ENCODE data around the gene PTPN1.
"Not testable (repeated sequence)": the region's sequence is repeated elsewhere in the genome, so short reads cannot be mapped to it uniquely, and the experiment has no call there.

The PTPN1 gene

DNA sequence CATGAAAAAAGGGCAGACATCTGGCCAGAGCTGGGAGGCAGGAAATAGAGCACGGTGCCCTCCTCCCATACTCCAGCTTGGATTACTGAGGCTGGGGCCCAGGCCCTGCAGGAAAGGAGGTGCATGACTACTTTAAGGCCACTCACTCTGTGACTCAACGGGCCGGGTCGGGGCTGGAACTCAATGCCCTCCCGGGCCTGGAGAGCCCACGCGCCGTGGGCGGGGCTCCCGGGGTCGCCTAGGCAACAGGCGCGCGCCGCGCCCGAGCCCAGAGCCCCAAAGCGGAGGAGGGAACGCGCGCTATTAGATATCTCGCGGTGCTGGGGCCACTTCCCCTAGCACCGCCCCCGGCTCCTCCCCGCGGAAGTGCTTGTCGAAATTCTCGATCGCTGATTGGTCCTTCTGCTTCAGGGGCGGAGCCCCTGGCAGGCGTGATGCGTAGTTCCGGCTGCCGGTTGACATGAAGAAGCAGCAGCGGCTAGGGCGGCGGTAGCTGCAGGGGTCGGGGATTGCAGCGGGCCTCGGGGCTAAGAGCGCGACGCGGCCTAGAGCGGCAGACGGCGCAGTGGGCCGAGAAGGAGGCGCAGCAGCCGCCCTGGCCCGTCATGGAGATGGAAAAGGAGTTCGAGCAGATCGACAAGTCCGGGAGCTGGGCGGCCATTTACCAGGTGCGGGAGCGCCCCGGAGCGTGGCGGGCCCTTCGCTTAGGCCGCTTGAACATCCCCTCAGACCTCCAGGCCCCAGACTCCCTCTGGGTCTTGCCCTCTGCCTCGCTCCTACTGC, at the start of gene PTPN1:
TSS of gene PTPN1 (plus strand) at position 461 of the 783 bp plus-strand sequence. CDS start at position 606, 145 bp downstream.
- peak; percentile 98 for DNase-seq

DNA sequence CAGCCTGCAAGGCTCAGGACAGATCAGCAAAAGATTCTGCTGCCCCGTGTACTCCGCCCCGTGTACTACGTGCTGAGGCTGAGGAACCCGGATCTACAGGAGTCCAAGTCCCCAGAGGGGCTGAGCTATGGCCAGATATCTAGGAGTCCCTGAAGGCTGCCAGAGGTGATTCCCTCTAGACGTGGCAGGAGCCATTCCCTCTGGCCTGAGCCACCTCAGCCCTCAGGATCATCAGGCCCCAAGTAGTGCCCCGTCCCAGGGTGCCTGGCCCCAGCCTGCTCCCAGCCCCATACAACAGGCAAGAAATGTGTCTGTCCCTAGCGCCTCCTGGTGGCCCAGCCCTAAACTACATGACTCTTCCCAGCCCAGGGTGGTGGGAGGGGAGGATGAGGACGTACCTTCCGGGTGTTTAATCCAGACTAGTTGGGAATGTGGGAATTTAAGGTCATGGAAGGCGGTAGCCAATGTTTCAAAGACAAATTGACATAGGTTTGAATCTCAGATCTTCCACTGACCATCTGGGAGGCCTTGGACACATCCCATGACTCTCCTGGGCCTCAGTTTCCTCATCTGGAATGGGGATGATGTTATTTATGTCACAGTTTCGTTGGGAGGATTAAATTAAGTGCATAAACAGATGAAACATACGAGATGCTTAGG, 49.4 kb upstream of the PTPN1 start:
- DNase-seq, result peak; percentile 85

DNA sequence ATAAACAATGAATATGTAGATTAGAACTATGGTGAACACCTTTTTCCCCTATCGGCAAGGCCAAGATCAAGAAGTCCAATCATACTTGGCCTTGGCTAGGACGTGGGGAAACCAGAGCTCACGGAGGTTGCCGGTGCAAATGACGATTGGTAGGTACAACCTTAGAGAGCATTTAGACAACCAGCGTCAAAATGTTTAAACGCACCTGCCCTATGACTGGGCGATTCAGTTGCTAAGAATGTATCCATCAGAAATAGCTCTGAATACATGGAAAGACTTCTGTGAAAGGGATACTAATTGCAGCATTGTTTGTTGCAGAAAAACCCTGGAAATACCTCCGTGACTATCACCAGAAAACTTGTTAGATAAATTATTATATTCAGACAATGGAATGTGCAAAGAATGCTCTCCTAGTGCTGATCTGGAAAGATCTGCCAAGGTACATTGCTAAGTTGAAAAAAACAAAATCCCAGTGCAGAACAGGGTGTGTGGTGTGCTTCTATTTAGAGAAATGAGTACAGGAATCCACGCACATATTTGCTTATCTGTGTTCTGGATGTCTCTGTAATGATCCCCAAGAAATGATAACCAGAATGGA, 48.0 kb upstream of the PTPN1 start:
- no peak for DNase-seq

DNA sequence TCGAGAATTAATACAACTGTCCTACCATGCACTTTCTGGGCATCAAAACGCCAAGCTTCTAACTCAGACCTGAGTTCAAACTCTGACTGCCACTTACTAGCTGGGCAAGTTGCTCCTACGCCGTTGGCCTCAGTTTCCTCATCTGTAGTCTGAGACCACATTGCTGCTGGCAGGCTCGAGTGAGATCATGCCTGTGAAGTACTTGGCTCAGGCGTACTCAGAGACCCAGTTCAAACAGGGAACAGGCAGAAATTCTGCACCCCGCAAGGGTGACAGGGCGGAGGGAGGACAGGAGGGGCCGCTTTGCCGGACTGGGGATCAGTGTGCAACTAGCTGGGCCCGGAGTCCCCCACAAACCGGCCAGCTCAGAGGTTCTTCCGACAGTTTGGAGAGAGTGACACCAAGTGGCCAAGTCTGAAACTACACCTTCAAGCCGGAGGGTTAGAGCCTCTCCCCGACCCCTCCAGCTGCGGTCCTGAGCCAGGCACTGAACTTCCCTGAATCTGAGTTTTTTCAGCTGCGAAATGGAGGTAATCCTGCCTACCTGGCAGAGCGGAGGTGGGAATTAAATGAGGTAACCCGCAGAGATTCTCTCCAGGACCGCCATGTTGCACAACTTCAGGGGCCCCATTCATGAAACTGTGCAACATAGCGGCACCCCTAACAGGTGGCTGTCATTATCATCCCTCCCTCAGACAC, 46.0 kb upstream of the PTPN1 start:
- peak; percentile 58 for DNase-seq

DNA sequence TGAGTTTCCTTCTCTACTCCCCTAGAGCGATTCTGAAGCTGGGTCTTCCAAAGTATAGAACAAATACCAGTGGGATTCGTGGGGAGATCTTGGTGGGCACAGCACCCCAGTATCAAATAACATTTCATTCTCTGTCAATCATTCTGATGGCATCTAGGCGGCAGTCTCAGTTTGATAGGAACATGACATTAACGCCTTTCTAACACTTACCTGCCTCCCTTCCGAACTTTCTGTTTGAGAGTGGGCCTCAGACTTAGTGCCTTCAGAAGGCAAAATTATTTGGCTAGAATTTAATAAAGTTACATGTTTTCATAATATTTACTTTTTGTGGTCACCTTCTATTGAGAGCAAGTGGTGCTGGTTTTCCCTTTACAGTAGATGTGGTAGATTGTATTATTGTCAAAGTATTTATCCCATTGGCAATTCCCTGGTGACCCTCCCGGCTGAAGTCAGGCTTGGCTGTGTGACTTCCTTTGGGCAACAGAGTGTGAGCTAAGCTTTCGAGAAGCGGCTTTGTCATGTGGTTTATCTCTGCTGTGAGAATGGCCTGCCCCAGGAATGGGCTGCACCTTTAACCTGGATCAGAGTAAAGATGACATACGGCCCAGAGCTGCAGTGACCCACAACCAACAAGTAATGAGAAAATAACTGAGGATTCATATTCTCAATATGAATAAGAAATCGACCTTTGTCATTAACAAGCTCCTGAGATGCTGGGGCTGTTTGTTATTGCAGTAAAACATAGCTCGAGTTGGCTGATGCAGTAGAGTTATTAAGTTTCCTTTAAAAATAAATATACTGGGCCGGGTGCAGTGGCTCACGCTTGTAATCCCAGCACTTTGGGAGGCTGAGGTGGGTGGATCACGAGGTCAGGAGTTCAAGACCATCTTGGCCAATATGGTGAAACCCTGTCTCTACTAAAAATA, 45.2 kb upstream of the PTPN1 start:
- DNase-seq, result no peak

DNA sequence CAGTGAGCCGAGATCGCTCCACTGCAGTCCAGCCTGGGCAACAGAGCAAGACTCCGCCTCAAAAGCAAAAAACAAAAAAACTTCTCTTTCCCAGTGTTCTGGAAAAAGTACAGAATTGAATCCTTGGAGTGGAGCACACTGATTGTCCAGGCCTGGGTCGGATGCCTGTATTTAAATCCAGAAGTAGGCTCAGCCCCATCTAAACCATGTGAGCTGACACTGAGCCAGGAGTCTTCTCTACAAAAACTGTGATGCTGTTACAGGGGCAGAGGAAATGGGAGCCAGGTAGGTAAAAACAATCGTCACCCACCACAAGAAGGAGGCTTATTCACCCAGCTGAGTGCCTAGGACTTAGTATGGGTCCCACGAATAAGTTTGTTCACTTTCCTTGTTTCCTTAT, 43.0 kb upstream of the PTPN1 start:
- DNase-seq, result no peak

DNA sequence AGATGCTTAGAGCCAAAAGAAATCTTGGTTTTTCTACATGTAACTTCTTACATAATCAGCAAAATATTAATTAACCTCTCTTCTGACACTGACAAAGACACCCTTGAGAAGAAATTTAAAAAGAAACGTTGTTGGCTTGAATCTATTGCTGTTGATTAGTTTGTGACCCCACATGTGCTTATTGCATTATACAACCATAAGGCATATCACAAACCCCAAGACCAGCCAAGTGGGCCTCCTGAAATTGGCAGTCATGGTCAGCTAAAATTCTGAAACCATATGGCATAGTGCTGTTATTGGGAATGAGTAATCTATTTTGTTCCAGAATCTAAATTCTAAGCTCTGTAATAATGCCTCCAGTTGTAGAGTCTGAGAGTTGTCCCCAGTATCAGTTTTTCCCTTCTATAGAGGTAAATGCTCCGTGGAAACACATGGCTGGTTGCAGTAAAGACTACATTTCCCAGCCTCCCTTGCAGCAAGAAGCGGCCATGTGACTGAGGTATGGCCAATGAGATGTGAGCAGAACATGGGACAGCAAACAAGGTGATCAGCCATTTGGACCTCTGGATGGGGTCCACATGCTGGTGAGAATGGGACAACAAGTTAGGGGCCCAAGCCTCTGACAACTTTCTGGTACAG, 42.3 kb upstream of the PTPN1 start:
- DNase-seq, result peak; percentile 31

DNA sequence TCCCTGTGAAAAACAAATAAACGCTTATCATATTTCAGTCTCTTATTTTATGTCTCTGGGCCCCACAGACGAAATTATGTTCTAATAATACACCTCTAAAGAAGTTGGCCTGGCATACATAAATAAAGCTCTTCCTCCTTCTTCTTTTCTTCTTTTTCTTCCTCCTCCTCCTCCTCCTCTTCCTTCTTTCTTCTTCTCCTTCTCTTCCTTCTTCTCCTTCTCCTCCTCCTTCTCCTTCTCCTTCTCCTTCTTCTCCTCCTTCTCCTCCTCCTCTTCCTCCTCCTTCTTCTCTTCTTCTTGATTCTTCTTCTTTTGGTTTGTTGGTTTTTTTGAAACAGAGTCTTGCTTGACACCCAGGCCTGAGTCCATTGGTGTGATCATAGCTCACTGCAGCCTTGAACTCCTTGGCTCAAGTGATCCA, 41.8 kb upstream of the PTPN1 start:
- DNase-seq, result no peak

DNA sequence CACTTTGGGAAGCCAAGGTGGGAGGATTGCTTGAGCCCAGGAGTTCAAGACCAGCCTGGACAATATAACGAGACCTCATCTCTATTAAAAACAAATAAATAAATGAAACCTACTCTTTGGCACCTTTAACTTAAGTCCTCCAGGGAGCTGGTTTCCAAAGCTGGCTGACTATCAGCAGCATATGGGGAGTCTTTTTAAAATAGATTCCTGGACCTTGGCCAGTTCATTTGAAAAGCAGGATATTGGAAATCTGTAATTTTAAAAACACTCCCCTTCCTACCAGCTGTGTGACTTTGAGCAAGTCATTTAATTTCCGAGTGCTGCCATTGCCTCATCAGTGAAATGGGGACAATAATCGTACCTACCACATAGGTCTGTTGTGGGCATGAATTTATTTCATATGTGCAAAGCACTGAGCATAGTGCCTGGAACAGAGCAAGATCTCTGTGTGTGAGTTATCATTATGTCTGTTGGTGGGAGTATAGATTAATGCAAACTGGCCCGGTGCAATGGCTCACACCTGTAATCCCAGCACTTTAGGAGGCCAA, 40.9 kb upstream of the PTPN1 start:
- DNase-seq, result no peak

DNA sequence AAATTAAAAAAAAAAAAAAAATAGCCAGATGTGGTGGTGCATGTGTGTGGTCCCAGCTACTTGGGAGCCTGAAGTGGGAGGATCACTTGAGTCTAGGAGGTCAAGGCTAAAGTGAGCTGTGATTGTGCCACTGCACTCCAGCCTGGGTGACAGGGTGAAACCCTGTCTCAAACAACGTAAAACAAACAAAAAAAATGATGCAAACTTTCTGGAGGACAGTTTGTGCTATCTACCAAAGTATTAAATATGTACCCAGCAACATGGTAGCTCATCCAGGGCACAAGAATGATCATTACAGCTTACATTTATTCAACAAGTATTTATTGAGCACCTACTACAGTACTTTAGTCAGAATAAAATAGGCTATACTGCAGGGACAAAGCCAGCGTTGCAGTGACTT, 40.4 kb upstream of the PTPN1 start:
- DNase-seq, result no peak

DNA sequence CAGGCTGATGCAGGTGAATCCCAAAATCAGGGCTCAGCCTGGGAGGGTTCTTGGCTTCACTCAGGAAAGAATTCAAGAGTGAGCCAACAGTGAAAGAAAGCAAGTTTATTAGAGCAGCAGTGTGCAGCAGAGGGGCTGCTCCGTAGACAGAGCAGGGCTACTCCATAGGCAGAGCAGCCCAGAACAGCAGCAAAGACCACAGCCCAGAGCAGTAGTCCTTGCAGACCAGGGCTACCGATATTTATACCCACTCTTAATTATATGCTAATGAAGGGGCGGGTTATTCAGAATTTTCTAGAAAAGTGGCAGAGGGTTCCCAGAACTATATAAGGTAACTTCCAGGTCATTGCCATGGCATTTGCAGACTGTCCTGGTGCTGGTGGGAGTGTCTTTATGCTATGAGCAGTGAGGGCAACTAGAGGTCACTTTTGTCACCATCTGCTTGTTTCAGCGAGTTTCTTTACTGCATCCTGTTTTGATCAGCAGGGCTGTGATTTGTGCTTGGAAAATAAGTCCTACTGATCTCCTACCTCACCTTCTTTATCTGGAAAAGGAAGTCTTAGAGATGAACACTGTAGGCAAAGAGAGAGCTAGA, 39.8 kb upstream of the PTPN1 start:
- DNase-seq, result no peak

DNA sequence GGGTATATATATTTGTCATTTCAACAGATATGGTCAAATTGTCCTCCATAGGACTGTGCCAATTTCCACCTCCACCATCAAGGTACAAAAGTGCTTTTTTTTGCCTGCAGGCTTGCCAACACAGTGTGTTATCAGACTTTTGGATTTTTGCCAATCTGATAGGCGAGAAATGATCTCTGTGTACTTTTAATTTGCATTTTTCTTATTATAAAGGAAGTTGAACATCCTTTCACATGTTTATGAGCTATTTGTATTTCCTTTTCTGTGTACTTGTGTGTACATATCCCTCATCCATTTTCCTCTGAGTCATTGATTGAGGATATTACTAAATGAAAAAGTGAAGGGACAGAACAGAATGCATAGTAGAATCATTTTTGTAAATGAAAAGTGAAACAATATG, 39.0 kb upstream of the PTPN1 start:
- no peak for DNase-seq

DNA sequence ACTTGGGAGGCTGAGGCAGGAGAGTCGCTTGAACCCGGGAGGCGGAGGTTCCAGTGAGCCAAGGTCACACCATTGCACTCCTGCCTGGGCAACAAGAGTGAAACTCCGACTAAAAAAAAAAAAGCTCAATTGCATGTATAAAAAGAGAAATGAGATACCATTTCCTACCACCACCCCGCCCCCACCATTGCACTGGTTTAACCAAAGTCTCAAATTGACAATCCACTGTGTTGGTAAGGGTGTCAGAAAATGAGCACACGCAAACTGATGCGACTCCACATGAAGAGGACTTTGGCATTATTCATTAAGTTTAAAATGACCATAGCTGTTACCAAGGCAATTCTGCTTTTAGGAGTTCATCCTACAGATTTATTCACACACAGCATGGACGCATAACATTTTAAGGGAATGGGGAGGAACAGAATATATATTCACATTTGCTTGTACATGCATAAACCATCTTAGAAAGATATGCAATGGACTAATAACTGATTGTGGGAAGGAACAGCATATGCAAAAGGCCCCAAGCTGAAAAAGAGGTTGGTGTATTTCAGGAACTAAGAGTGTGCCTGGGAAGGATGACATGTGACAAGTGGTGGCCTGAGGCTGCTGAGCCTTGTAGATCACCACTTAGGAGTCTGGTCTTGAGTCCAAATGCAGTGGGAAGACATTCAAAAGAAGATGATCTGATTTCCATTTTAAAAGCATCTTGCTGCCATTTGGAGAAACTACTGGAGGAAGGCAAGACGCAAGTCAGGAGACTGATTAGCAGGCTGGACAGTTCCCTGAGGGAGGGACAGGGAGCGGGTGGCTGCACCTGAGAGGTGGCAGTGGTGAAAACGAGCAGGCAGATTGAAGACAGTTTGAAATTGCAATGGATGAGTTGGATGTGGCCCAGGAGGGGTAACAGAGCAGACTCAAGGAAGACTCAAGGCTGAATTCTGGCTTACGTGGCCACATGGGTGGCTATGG, 37.2 kb upstream of the PTPN1 start:
- no peak for DNase-seq

DNA sequence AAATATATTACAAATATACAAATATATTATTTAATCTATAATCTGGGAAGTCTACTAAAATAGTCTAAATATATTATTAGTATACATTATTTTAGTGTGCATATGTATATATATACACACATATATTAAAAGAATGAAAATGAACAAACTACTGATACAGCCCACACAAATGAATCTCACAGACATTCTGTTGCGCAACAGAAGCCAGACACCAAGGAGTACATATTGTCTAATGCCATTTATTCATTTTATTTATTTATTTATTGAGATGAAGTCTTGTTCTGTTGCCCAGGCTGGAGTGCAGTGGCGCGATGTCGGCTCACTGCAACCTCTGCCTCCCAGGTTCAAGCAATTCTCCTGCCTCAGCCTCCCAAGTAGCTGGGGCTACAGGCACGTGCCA, 35.8 kb upstream of the PTPN1 start:
- DNase-seq, result not testable (repeated sequence)

DNA sequence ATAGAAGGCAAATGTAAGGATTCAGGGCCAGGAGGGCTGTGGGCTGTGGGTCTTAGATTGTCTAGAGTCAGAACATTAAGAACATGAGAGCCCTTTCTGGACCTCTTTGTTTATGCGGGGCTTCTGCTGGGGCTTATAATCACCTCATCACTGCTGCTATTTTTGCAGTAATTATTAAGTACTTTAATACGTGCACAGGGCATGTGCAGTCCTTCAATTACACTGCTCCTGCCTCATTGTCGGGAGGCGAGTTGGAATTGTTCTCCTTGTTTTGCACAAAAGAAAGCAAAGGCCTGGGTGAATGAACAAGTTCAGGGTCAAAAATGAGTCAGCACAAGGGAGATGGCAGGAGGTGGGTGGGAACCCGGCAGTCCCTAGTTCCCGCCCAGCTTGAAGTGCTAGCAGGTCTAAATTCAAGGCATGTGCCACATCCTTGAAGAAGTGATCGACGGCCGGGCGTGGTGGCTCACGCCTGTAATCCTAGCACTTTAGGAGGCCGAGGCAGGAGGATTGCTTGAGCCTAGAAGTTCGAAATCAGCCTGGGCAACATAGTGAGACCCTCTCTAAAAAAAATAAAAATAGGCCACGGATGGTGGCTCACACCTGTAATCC, 34.4 kb upstream of the PTPN1 start:
- no peak for DNase-seq

DNA sequence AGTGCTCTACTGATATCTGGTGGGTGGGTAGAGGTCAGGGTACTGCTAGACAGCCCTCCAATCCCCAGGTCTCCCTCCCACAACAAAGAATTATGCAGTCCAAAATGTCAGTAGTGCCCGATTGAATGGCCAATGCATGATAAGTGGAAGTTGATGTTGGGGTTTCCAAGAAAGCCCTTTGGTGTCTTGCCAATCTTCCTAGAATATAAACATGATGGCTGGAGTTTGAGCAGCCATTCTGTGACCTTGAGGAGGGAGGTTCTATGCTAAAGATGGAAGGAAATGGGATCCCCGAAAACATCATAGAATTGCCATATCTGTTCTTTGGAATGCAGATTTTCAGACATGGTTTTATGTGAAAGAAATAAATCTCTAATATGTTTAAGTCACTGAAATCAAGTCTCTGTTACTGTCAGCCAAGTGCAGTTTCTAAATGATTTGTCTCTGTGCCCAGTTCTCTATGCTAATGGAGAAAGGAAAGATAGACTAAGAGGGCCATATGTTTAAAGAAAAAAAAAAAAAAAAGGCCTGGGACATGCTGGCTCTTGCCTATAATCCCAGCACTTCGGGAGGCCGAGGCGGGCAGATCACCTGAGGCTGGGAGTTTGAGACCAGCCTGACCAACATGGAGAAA, 32.8 kb upstream of the PTPN1 start:
- DNase-seq, result no peak

DNA sequence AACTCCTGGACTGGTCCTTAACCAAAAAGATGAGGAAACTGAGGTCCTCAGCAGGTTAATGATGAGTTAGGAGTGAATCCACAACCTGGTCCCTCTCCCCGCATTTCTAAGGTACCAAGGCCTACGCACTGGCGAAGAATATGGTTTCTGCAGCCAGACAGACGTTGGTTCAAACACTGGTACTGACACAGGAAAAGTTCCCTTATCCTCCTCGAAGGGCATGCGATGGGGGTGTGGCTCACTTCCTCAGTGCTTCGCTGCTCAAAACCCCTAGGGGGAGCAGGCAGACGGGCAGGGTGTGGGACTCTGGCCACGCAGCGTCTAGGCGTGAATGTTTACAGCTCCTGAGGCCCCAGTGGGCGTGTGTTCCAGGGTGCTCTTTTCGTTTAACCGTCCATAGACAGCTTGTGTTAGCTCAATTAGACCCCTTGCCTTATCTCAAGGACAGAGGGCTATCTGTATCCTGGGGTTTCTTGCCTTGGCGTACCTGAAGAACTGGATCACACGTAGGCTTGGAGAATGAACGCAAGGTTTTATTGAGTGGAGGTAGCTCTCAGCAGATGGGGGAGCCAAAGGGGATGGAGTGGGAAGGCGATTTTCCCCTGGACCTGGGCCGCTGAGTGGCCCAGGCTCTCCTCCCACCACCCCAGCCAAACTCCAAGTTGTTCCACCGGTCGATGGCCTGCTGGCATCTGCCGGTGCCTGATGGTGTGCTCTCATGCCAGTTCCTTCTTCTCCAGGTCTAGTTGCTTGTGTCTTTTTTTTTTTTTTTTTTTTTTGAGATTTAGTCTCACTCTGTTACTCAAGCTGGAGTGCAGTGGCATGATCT, 31.8 kb upstream of the PTPN1 start:
- peak; percentile 83 for DNase-seq

DNA sequence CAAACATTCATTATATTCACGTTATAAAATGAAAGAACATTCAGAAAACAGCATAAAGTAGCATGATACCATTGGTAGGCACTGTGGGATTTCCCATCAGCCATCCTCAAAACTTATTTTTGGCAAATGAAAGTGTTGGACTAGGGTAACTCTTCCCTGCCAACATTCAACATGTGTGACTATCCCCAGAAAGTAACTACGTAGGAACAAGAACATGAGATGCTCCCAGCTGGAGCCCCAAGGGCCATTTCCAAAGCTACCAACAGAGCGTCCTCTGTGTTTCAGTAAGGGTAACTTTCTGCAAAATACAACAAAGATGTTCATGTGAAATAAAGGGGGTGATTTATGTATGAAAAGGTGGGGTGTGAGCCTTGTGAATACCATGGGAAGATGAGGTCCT, 28.4 kb upstream of the PTPN1 start:
- DNase-seq, result no peak

All from stimulated activated CD4-positive, alpha-beta T cell treated with anti-CD3 and anti-CD28 coated beads, Interleukin-4, amount 100 ng/mL, for 24 hours (primary cell).